GM19467 (cell line): Measurements from ENCODE around the gene SLC2A4.
"Not testable (repeated sequence)": the region's sequence is repeated elsewhere in the genome, so short reads cannot be mapped to it uniquely, and the experiment has no call there.

Source experiments
- ATAC-seq: cut with Tn5 transposase; IDR thresholded peaks from one replicate; pipeline ENCODE4 v1.9.1; 2021; ENCODE audit warnings: mild to moderate bottlenecking, moderate library complexity; ENCODE audit not compliant: unreplicated experiment

SLC2A4 gene

GRCh38 chr17:7281074-7281952, at the start of gene SLC2A4:
TSS of gene SLC2A4 (plus strand) at chr17:7281718. CDS start at chr17:7281935, 217 bp downstream.
- ATAC-seq = no peak

- ATAC-seq = no peak
These were observed 49.4 kb upstream of the SLC2A4 start for GRCh38 chr17:7232114-7232513.

GRCh38 chr17:7233701-7234082, 47.8 kb upstream of the SLC2A4 start:
- ATAC-seq = no peak

- ATAC-seq = peak; percentile 55
These were observed 47.2 kb upstream of the SLC2A4 start, which contains the start of gene DVL2 for GRCh38 chr17:7234083-7234951. TSS of gene DVL2 (minus strand) at chr17:7234517. CDS start at chr17:7234262, 255 bp downstream.

GRCh38 chr17:7235693-7236665, 45.5 kb upstream of the SLC2A4 start:
- no peak for ATAC-seq

GRCh38 chr17:7236808-7237207, 44.7 kb upstream of the SLC2A4 start:
- ATAC-seq = no peak

- ATAC-seq = no peak
These were observed 44.2 kb upstream of the SLC2A4 start for GRCh38 chr17:7237266-7237760.

GRCh38 chr17:7237761-7238419, 43.6 kb upstream of the SLC2A4 start:
- ATAC-seq = no peak

GRCh38 chr17:7238420-7239090, 43.0 kb upstream of the SLC2A4 start:
- ATAC-seq = no peak

- peak; percentile 41 for ATAC-seq
These were observed 42.2 kb upstream of the SLC2A4 start, which contains the start of gene PHF23 for GRCh38 chr17:7239091-7240027. TSS of gene PHF23 (minus strand) at chr17:7239457. CDS start at chr17:7239279, 178 bp downstream.

GRCh38 chr17:7240375-7240774, 41.1 kb upstream of the SLC2A4 start:
- ATAC-seq = no peak

- no peak for ATAC-seq
These were observed 40.3 kb upstream of the SLC2A4 start for GRCh38 chr17:7241090-7241733.

GRCh38 chr17:7241783-7242716, 39.5 kb upstream of the SLC2A4 start, which contains the start of gene GABARAP:
TSS of gene GABARAP (minus strand) at chr17:7242449. CDS start at chr17:7242330, 119 bp downstream.
- ATAC-seq = peak; percentile 37

GRCh38 chr17:7242717-7243452, 38.6 kb upstream of the SLC2A4 start:
- ATAC-seq = peak; percentile 35

- no peak for ATAC-seq
These were observed 38.1 kb upstream of the SLC2A4 start for GRCh38 chr17:7243453-7243729.

GRCh38 chr17:7243838-7244237, 37.7 kb upstream of the SLC2A4 start:
- not testable (repeated sequence) for ATAC-seq
